Measurements from ENCODE around the gene TOP1.
A peak's percentile ranks its signal among the peaks of the same experiment; 100 is the strongest.

TOP1 gene

DNA sequence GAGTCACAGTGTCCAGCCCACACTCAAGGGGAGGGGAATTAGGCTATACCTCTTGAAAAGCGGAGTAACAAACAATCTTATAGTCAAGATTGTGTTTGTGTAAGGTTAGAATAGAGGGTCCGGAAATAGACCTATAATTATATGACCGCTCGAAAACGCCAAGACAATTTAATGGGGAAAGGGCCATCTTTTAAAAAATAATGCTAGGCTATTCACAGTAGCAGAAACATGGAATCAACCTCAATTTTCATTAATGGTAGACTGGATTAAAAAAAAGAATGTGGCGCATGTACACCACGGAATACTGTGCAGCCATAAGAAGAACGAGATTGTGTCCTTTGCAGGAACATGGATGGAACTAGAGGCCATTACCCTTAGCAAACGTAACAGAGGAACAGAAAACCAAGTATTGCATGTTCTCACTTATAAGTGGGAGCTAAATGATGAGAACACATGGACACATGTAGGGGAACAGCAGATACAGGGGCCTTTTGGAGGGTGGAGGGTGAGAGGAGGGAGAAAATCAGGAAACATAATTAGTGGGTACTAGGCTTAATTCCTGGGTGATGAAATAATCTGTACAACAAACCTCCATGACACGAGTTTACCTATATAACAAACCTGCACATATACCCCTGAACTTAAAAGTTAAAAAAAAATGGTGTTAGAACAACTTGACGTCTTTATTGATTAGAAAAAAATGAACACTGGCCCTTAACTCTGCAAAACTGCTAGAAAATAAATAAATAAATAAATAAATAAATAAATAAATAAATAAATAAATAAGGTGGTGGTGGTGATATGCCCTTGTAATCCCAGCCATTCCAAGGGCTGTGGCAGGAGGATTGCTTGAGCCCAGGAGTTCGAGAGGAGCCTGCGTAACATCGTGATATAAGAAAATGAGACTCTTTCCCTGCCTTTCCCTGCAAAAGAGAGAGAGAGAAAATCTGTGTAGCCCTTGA is 30.3 kb downstream of the TOP1 start (continued):
- TF ChIP-seq ZNF76 (tag by site-specific recombination; IDR thresholded peaks at IDR 0.05; ENCODE audit: borderline replicate concordance, low read depth) = no peak
- TF ChIP-seq ZNF169 (tag by site-specific recombination; IDR thresholded peaks at IDR 0.05) = no peak
- TF ChIP-seq AEBP2 (tag by site-specific recombination; IDR thresholded peaks at IDR 0.05; ENCODE audit: borderline replicate concordance) = peak; percentile 98; the same call in 1 of the 2 replicates
- no peak for TF ChIP-seq EGR2 (tag by site-specific recombination; IDR thresholded peaks at IDR 0.05; ENCODE audit: low read depth)
- TF ChIP-seq, protein P1, sequence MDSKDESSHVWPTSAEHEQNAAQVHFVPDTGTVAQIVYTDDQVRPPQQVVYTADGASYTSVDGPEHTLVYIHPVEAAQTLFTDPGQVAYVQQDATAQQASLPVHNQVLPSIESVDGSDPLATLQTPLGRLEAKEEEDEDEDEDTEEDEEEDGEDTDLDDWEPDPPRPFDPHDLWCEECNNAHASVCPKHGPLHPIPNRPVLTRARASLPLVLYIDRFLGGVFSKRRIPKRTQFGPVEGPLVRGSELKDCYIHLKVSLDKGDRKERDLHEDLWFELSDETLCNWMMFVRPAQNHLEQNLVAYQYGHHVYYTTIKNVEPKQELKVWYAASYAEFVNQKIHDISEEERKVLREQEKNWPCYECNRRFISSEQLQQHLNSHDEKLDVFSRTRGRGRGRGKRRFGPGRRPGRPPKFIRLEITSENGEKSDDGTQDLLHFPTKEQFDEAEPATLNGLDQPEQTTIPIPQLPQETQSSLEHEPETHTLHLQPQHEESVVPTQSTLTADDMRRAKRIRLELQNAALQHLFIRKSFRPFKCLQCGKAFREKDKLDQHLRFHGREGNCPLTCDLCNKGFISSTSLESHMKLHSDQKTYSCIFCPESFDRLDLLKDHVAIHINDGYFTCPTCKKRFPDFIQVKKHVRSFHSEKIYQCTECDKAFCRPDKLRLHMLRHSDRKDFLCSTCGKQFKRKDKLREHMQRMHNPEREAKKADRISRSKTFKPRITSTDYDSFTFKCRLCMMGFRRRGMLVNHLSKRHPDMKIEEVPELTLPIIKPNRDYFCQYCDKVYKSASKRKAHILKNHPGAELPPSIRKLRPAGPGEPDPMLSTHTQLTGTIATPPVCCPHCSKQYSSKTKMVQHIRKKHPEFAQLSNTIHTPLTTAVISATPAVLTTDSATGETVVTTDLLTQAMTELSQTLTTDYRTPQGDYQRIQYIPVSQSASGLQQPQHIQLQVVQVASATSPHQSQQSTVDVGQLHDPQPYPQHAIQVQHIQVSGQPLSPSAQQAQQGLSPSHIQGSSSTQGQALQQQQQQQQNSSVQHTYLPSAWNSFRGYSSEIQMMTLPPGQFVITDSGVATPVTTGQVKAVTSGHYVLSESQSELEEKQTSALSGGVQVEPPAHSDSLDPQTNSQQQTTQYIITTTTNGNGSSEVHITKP (tag by site-specific recombination; IDR thresholded peaks at IDR 0.05) = no peak
- no peak for TF ChIP-seq ZNF121 (tag by site-specific recombination; IDR thresholded peaks at IDR 0.05)
- no peak for TF ChIP-seq ZNF157 (tag by site-specific recombination; IDR thresholded peaks at IDR 0.05)
- TF ChIP-seq ZNF26 (tag by site-specific recombination; IDR thresholded peaks at IDR 0.05) = no peak
- TF ChIP-seq ZNF16 (tag by site-specific recombination; IDR thresholded peaks at IDR 0.05; ENCODE audit: low read depth) = no peak
- no peak for TF ChIP-seq ZNF785 (tag by site-specific recombination; IDR thresholded peaks at IDR 0.05)
- no peak for TF ChIP-seq ZNF114 (tag by site-specific recombination; IDR thresholded peaks at IDR 0.05)
- peak; percentile 76; the same call in 1 of the 2 replicates for TF ChIP-seq OVOL3 (tag by site-specific recombination; IDR thresholded peaks at IDR 0.05)
- TF ChIP-seq, protein P2, sequence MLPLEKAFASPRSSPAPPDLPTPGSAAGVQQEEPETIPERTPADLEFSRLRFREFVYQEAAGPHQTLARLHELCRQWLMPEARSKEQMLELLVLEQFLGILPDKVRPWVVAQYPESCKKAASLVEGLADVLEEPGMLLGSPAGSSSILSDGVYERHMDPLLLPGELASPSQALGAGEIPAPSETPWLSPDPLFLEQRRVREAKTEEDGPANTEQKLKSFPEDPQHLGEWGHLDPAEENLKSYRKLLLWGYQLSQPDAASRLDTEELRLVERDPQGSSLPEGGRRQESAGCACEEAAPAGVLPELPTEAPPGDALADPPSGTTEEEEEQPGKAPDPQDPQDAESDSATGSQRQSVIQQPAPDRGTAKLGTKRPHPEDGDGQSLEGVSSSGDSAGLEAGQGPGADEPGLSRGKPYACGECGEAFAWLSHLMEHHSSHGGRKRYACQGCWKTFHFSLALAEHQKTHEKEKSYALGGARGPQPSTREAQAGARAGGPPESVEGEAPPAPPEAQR (tag by site-specific recombination; IDR thresholded peaks at IDR 0.05) = no peak
- no peak for TF ChIP-seq ZNF350 (tag by site-specific recombination; IDR thresholded peaks at IDR 0.05)
- no peak for TF ChIP-seq KLF16 (tag by site-specific recombination; IDR thresholded peaks at IDR 0.05)
- no peak; the same call in 1 of the 2 replicates for TF ChIP-seq ZBTB6 (tag by site-specific recombination; IDR thresholded peaks at IDR 0.05)
- TF ChIP-seq SETDB1 (IDR thresholded peaks at IDR 0.05; ENCODE audit: insufficient read length, low read length) = no peak
- TF ChIP-seq ZNF629 (tag by site-specific recombination; IDR thresholded peaks at IDR 0.05) = peak; percentile 84
- no peak for TF ChIP-seq ZNF423 (tag by site-specific recombination; IDR thresholded peaks at IDR 0.05)
- peak; percentile 69; the same call in 1 of the 2 replicates for TF ChIP-seq MZF1 (tag by site-specific recombination; IDR thresholded peaks at IDR 0.05; ENCODE audit: borderline replicate concordance)
- TF ChIP-seq ZFP37 (tag by site-specific recombination; IDR thresholded peaks at IDR 0.05) = peak; percentile 84; the same call in 1 of the 2 replicates
- no peak for TF ChIP-seq GLIS2 (tag by site-specific recombination; IDR thresholded peaks at IDR 0.05)
- TF ChIP-seq ZNF664 (tag by site-specific recombination; IDR thresholded peaks at IDR 0.05) = peak; percentile 93
- TF ChIP-seq SCRT2 (tag by site-specific recombination; IDR thresholded peaks at IDR 0.05) = no peak
- TF ChIP-seq SP2 (tag by site-specific recombination; IDR thresholded peaks at IDR 0.05) = no peak
- peak; percentile 99 for TF ChIP-seq ZNF394 (tag by site-specific recombination; IDR thresholded peaks at IDR 0.05; ENCODE audit: borderline replicate concordance)
- peak; percentile 81 for TF ChIP-seq ZNF223 (tag by site-specific recombination; IDR thresholded peaks at IDR 0.05)
- no peak for TF ChIP-seq SCRT1 (tag by site-specific recombination; IDR thresholded peaks at IDR 0.05; ENCODE audit: borderline replicate concordance)
- TF ChIP-seq ZNF488 (tag by site-specific recombination; IDR thresholded peaks at IDR 0.05) = no peak
- no peak for TF ChIP-seq ZNF133 (tag by site-specific recombination; IDR thresholded peaks at IDR 0.05)

Measured in HEK293 (cell line).